Stimulated activated CD4-positive, alpha-beta T cell treated with anti-CD3 and anti-CD28 coated beads, Interleukin-2, amount 100 ng/mL, for 48 hours (primary cell): ENCODE results near the gene TPD52L2.

Source experiments
- DNase-seq, 2 donors: peaks; one replicate each; pipeline ENCODE4 v3.0.0-alpha.2; 2020

The TPD52L2 gene

GRCh38 chr20:63937596-63937995, 72.5 kb downstream of the TPD52L2 start:
- no peak for DNase-seq

- no peak for DNase-seq
These were observed 74.2 kb downstream of the TPD52L2 start for GRCh38 chr20:63939061-63939935.

- DNase-seq: no peak
These were observed 75.0 kb downstream of the TPD52L2 start for GRCh38 chr20:63940071-63940471.

DNA sequence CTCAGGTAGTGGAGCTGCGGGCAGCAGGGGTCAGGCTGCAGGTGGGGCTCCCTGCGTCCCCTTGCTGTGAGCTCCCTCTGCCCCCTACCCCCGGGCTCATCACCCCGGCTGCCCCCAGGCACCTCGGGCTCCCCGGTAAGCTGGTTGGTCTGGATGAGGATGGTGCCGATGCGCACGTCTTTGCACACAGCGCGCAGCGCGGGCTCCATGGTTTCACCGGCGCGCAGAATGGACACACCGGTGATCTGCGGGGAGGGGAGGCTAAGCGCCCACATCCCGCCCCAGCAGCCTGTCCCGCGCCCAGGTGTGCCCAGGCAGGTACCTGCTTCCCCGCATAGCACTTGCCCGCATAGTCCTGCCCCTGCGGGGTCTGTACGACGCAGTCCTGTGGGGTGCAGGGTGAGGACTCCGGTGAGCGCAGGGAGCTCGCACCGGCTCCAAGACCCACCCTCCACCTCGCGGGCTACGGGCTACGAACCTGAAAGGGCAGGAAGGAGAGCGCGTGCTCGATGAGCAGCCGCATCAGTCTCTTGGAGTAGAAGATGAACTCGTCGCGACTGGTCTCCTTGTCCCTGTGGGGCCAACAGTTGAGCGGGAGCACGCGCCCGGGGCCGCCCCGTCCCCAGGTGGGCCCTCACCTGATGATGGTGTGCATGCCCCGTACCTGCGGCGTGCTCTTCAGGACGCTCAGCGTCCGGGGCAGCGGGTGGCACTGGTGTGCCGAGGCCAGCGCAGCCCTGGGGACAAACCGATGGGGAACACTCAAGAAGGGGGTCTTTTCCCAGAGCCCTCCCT, 75.6 kb downstream of the TPD52L2 start:
- DNase-seq: no peak
